Activated T-cell treated with anti-CD3 and anti-CD28 coated beads, Interleukin-2, amount 50 U/mL, for 4 hours (primary cell): ENCODE data around the gene COQ8B. TPM values are rescaled to one million over a fixed set of nuclear protein-coding genes. Genes with fewer than 3 reads are reported as not detected.

Experiments
- ATAC-seq, 2 donors: fragments of 200-7000 bp; cut with Tn5 transposase; one replicate each; pipeline ENCODE4 v1.10.0; 2021
- DNase-seq: peaks from one replicate; pipeline ENCODE4 v3.0.0-alpha.2; 2020
- H3K27me3 Mint-ChIP-seq: one replicate; pipeline ENCODE4 v1.8.0; 2021; ENCODE audit warnings: low read depth, mixed read lengths
- H3K36me3 Mint-ChIP-seq: one replicate; pipeline ENCODE4 v1.8.0; 2022; ENCODE audit warnings: mixed read lengths; ENCODE audit not compliant: insufficient read depth
- H3K4me1 Mint-ChIP-seq: one replicate; pipeline ENCODE4 v1.8.0; 2021; ENCODE audit warnings: low read depth, mixed read lengths
- H3K4me3 Mint-ChIP-seq: one replicate; pipeline ENCODE4 v1.8.0; 2021; ENCODE audit warnings: mild to moderate bottlenecking, moderate library complexity, mixed read lengths
- H3K9me3 Mint-ChIP-seq: one replicate; pipeline ENCODE4 v1.8.0; 2021; ENCODE audit warnings: mixed read lengths
- total RNA-seq, 3 donors: library from RNA; stranded (reverse); gene quantifications; one replicate each; pipeline ENCODE4 v1.2.1, GENCODE V29; 2021

Gene COQ8B
- total RNA-seq, 3 donors from 2014 or later, result 18.7 to 21.3 (median 18.9) TPM

DNA sequence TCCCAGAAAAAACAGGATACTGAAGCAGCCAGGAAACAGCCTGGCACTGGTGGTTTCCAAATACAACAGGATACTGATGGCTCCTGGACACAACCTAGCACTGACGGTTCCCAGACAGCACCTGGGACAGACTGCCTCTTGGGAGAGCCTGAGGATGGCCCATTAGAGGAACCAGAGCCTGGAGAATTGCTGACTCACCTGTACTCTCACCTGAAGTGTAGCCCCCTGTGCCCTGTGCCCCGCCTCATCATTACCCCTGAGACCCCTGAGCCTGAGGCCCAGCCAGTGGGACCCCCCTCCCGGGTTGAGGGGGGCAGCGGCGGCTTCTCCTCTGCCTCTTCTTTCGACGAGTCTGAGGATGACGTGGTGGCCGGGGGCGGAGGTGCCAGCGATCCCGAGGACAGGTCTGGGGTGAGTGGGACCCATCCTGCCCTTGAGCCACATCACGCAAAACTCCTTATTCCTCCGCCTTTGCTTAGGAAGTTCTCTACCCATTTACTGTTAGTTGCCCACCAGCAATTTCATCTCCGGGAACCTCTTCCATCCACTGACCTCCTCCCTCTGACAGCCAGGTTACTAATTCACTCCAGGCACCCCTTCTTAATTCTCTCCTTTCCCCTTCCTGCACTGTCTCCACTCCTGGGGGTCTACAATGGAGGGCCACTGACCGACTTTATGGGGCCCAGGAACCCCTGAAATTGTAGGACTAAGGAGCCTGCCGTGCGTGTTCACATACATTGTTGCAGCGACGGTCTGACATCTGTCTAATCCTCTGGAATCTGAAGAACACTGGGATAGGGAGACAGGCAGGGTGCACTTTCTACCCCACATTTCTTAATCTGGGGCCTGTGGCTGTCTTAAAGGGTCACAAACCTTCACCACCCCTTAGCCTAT is 1.4 kb upstream of the COQ8B start:
- Mint-ChIP-seq H3K36me3 (peaks cover 5% of the 10 kb centered on the region), H3K4me3 (peak overlapping the region; percentile 92), H3K27me3 (no peaks in the 10 kb centered on the region), H3K4me1 (peaks cover 60% of the 10 kb centered on the region), H3K9me3 (no peaks in the 10 kb centered on the region)
- ATAC-seq, result no peak
- DNase-seq, result no peak

DNA sequence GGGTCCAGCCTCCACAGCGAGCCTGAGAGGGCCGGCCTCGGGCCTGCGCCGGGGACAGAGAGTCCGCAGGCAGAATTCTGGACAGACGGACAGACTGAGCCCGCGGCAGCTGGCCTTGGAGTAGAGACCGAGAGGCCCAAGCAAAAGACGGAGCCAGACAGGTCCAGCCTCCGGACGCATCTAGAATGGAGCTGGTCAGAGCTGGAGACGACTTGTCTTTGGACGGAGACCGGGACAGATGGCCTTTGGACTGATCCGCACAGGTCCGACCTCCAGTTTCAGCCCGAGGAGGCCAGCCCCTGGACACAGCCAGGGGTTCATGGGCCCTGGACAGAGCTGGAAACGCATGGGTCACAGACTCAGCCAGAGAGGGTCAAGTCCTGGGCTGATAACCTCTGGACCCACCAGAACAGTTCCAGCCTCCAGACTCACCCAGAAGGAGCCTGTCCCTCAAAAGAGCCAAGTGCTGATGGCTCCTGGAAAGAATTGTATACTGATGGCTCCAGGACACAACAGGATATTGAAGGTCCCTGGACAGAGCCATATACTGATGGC is 716 bp upstream of the COQ8B start:
- H3K9me3 Mint-ChIP-seq, result no peaks in the 10 kb centered on the region
- H3K36me3 Mint-ChIP-seq, result peaks cover 3% of the 10 kb centered on the region
- H3K4me3 Mint-ChIP-seq, result peak overlapping the region; percentile 92
- H3K4me1 Mint-ChIP-seq, result peaks cover 60% of the 10 kb centered on the region
- no peaks in the 10 kb centered on the region for H3K27me3 Mint-ChIP-seq
- ATAC-seq (no peak), DNase-seq (no peak)

DNA sequence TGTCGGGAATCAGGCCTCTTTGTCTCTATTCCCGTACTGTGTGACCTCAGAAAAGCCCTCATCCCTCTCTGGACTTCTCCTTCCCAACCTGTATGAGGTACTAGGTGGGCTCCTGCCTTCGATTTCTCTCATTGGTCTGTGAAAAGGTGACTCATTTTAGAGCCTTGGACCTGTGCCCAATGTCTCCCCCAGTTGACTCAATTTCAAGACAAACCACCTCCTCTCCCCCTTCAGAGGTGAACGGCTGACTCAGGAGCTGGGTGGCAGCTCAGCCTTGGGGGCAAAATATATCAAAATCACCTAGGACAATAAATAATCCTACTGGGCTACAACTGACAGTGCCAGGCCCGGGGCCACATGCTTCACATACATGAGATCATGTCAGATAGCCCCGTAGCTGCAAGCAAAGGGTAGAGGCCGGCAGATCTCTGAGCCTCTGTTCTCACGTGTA is 630 bp downstream of the COQ8B start:
- H3K4me1 Mint-ChIP-seq, result peaks cover 59% of the 10 kb centered on the region
- no peaks in the 10 kb centered on the region for H3K27me3 Mint-ChIP-seq
- H3K9me3 Mint-ChIP-seq, result no peaks in the 10 kb centered on the region
- peak overlapping the region; percentile 89 for H3K4me3 Mint-ChIP-seq
- ATAC-seq, result peak; percentile 41 to 49
- peak; percentile 78 for DNase-seq
- H3K36me3 Mint-ChIP-seq, result peaks cover 4% of the 10 kb centered on the region

DNA sequence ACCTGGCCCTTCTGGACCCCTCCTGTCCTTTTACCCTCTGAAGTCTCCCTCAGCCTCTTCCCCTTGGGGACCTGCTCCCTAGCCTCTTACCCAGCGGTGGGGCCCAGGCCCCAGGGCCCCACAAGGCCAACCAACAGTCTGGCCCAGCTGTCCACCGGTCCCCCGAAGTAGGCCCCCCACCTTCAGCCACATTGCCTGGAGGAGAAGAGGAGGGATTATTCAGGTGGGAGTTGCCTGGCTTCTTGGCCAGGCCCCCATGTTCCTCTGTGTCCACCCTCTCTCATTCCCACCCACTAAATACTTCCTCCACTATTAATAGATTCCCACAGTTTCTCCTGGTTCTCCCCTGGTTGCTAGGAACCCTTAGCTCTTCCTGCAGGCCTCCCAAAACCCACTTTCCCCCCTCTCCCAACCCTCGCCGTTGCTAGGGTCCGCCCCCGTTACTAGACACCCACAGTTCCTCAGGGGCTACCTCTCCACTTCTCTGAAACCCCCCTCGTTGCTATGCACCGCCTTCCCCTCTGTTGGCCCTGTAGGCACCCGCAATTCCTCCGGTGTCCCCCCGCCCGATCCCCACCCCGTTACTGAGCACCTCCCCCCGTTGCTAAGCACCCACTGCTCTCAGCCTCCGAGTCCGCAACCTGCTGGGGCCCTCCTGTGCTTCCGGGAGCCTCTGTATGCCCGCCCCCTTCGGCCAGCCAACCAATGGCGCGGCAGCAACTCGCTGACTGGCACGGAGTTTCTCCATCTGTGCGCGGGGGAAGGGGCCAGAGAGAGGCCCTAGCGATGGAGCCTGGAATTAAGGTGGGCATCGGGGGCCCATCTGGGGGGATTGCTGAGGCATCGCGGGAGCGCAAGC is 2.0 kb downstream of the COQ8B start:
- ATAC-seq (peak; percentile 67 to 69), DNase-seq (peak; percentile 86)
- H3K9me3 Mint-ChIP-seq, result no peaks in the 10 kb centered on the region
- H3K4me1 Mint-ChIP-seq, result peaks cover 47% of the 10 kb centered on the region
- peaks cover 8% of the 10 kb centered on the region for H3K36me3 Mint-ChIP-seq
- peak overlapping the region; percentile 89 for H3K4me3 Mint-ChIP-seq
- no peaks in the 10 kb centered on the region for H3K27me3 Mint-ChIP-seq

DNA sequence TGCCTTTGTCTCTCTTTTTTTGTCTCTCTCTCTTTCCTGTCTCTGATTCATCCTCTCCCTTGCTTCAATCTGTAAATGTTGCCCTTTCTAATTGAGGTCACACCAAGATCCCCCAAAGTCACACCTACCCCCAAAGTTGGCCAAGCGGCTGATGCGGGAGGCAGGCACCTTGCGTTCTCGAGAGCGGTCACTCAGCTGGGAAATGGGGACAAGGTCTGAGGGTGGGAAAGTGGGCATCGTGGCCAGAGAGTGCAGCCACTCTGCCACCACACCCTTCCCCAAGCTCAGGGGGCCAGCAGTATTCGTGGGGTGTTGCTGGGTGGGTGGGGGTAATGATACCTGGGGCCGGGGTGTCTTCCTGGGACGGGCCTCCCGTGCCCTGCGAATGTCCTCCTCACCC is 2.7 kb downstream of the COQ8B start:
- Mint-ChIP-seq H3K36me3 (peaks cover 13% of the 10 kb centered on the region), H3K9me3 (no peaks in the 10 kb centered on the region), H3K4me1 (peaks cover 40% of the 10 kb centered on the region), H3K4me3 (peak overlapping the region; percentile 89), H3K27me3 (no peaks in the 10 kb centered on the region)
- no peak for ATAC-seq
- DNase-seq, result no peak

DNA sequence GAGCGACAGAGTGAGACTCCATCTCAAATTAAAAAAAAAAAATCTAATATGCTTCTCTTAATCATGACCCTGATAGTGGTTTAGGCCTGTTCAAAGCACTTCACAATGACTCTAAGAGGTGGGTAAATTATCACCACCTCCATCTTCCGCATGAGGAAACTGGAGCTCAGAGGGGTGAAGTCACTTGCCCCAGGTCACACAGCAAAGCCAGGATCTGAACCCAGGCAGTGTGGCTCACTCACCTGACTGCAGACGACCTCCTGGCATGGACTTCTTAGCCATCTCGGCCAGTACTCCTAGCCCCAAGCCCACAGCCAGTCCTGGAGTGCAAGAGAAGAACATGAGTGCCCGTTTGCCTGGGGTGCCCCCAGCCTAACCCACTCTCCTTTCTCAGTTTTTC is 6.9 kb downstream of the COQ8B start:
- Mint-ChIP-seq H3K27me3 (no peaks in the 10 kb centered on the region), H3K9me3 (no peaks in the 10 kb centered on the region), H3K36me3 (peaks cover 22% of the 10 kb centered on the region), H3K4me1 (peaks cover 14% of the 10 kb centered on the region), H3K4me3 (no peak overlapping the region)
- DNase-seq, result no peak
- ATAC-seq, result no peak

DNA sequence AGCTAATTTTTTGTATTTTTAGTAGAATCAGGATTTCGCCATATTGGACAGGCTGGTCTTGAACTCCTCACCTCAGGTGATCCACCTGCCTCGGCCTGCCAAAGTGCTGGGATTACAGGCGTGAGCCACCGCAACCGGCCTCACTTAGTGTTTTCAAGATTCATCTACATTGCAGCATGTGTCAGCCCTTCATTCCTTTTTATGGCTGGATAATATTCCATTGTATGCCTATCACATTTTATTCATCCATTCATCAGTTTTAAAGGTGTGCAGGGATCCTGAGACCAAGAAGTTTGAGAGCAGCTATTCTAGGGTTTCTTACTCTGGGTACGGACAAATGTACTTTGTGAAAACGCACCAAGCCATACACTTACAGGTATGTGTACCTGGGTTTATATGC is 9.1 kb downstream of the COQ8B start:
- H3K36me3 Mint-ChIP-seq, result peaks cover 30% of the 10 kb centered on the region
- DNase-seq, result no peak
- H3K27me3 Mint-ChIP-seq, result no peaks in the 10 kb centered on the region
- peaks cover 7% of the 10 kb centered on the region for H3K4me1 Mint-ChIP-seq
- H3K4me3 Mint-ChIP-seq, result no peak overlapping the region
- no peaks in the 10 kb centered on the region for H3K9me3 Mint-ChIP-seq
- no peak for ATAC-seq

DNA sequence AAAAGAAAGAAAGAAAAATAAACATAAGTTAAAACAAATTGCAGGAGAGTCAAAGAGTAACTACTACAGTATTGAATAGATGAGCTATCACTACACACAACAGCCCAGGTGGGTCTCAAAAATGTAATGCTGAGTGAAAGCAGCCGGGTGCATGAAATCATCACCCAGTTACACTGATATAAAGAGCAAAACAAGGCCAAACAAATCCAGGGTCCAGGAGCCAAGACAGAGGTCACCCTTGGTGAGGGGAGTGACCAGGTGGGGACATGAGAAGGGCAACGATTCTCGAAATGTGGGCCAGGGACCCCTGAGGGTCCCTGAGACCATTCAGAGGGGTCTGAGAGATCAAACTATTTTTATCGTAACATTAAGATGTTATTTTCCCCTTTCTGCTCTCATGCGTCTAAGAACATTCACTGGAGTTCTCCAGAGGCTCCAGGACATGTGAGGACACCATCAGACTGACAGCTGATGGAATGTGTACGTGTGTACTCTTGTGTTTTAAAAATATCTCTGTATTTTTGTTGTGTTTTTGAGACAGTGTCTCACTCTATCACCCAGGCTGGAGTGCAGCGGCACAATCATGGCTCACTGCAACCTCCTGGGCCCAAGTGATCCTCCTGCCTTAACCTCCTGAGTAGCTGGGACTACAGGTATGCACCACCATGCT is 10.6 kb downstream of the COQ8B start:
- Mint-ChIP-seq H3K27me3 (no peaks in the 10 kb centered on the region), H3K9me3 (no peaks in the 10 kb centered on the region), H3K36me3 (peaks cover 33% of the 10 kb centered on the region), H3K4me1 (peaks cover 1% of the 10 kb centered on the region), H3K4me3 (no peak overlapping the region)
- DNase-seq (no peak), ATAC-seq (no peak)

DNA sequence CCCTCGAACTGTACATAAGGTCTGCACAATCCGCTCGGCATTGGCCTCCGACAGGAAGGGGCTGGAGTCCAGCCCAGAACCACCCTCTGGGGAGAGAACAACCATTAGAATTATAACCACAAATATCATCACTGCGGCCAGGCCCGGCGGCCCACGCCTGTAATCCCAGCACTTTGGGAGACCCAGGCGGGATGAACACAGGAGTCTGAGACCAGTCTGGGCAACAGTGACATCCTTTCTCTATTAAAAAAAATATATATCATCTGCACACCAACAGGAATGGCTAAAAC is 11.4 kb downstream of the COQ8B start:
- H3K4me3 Mint-ChIP-seq, result no peak overlapping the region
- H3K36me3 Mint-ChIP-seq, result peaks cover 30% of the 10 kb centered on the region
- DNase-seq (no peak), ATAC-seq (no peak)
- no peaks in the 10 kb centered on the region for H3K27me3 Mint-ChIP-seq
- no peaks in the 10 kb centered on the region for H3K4me1 Mint-ChIP-seq
- H3K9me3 Mint-ChIP-seq, result no peaks in the 10 kb centered on the region

DNA sequence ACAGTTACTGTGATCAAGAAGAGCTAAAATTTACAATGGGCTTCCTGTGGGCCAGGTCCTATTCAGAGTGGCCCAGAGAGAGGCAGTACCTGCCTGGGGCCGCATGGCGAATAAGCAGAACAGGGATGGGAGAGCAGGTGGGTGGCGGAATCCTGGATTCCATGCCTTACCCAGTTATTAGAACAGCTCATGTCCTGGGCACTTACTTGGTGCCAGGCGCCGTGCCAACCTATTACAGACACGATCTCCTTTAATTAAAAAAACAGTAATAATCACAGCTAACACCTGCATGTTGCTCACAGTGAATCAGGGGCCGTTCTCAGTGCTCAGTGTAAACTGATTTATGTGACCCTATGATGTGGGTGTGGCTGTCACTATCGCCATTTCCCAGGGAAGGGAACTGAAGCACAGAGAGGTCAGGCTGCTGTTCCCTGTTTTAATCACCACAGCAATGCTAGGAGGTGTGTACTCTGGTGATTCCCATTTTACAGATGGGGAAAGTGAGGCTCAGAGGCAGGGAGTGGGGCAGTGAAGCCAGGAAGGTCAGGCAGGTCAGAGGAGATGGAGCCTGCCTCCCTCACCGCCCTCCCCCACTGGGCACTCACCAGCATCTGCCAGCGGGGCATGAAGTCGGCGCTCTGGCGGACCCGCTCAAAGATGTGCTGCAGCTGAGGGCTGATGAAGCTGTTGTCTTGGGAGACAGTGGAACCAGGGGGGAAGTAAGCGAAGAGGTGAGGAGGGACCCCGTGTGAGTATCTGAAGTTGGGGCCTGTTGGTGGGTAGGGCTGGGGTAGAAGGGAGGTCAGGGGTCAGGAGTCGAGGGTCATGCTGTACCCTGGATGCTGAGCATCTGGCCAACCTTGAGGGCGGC is 12.0 kb downstream of the COQ8B start:
- Mint-ChIP-seq H3K4me1 (no peaks in the 10 kb centered on the region), H3K4me3 (no peak overlapping the region), H3K27me3 (no peaks in the 10 kb centered on the region), H3K36me3 (peaks cover 30% of the 10 kb centered on the region), H3K9me3 (no peaks in the 10 kb centered on the region)
- no peak for ATAC-seq
- DNase-seq, result no peak

DNA sequence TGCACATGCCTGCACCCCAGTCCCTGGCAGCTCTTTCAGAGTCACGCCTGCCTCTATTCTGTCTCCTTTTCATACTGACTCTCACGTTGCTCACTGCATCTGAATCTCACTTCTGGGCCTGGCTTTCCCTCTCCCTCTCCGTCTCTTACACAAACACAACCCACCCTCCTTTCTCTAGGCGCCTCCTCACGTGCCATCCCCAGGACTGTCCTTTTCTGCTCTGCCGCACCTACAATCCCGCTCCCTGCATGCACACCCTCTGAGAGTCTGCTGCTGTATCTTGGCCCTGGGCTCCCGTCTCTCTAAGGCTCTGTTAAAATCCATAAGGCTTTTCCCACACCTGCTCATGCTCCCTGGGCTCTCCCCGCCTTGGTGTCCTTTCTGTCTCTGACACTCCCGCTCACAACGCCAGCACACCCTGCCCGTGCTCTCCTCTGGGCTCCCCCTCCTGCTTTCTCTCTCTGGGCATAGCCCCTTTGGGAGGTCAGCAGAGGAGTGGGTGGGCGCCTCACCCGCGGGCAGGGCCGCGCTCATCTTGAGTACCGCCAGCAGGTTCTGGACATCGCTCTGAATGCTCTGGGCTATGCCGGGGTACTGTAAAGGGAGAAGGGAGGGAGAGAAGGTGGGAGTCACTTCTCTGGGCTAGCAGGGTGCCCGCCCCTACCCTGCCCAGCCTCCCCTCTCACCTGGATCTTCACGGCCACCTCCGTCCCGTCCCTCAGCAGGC is 13.5 kb downstream of the COQ8B start:
- Mint-ChIP-seq H3K9me3 (no peaks in the 10 kb centered on the region), H3K4me1 (no peaks in the 10 kb centered on the region), H3K27me3 (no peaks in the 10 kb centered on the region), H3K36me3 (peaks cover 24% of the 10 kb centered on the region), H3K4me3 (no peak overlapping the region)
- DNase-seq (no peak), ATAC-seq (no peak)

DNA sequence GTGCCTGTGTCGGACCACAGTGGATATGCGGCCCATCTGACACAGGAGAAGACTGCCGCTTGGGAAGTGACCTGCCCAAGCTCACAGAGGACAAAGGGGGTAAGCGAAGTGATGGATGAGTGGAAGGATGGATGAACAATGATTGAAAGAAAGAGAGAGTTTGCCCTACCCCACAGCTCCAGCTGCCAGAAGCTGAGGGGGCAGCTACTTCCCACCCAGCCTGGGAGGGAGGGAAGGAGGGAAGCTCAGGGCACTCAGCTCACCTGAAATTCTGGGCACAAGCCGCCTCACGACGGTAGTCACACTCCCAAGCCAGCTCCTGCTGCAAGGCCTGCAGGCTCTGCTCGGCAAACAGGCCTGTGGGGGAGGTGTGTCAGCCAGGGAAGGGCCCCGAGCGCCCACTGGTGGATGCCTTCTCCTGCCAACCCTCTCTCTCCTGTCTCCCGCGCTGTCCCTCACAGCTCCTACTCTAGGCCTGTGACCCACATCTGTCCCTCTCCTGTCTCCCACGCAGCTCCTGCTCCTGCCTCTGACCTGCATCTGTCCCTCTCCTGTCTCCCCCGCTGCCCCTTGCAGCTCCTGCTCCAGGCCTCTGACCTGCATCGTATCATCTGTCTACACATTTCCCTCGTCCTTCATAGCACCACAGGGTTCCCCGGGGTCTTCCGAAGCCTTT is 14.2 kb downstream of the COQ8B start:
- H3K9me3 Mint-ChIP-seq, result no peaks in the 10 kb centered on the region
- no peaks in the 10 kb centered on the region for H3K4me1 Mint-ChIP-seq
- no peak for ATAC-seq
- H3K27me3 Mint-ChIP-seq, result no peaks in the 10 kb centered on the region
- no peak overlapping the region for H3K4me3 Mint-ChIP-seq
- peaks cover 24% of the 10 kb centered on the region for H3K36me3 Mint-ChIP-seq
- no peak for DNase-seq
